SK-N-MC (cell line): Measurements from ENCODE around the gene TAF1B.

Experiments used
- EZH2 ChIP-seq: fragments of 200-600 bp; sonication (generic); IDR thresholded peaks from one replicate; pipeline ENCODE4 v1.6.1; 2017; ENCODE audit warnings: antibody characterized with exemption
- POLR2AphosphoS5 ChIP-seq: IDR thresholded peaks from 2 replicates; pipeline ENCODE4 v1.6.1; 2012; ENCODE audit warnings: mild to moderate bottlenecking, low read depth, low read length, borderline replicate concordance

- no peak for TF ChIP-seq EZH2
- no peak for TF ChIP-seq POLR2AphosphoS5
Measured at GRCh38 chr2:9965119-9965822, 122.0 kb downstream of the TAF1B start.
